GM21381 (cell line): Measurements from ENCODE around the gene SH3TC2.

Experiments
- ATAC-seq: cut with Tn5 transposase; IDR thresholded peaks from one replicate; pipeline ENCODE4 v1.9.1; 2021; ENCODE audit warnings: mild to moderate bottlenecking, moderate library complexity; ENCODE audit not compliant: unreplicated experiment

The SH3TC2 gene

DNA sequence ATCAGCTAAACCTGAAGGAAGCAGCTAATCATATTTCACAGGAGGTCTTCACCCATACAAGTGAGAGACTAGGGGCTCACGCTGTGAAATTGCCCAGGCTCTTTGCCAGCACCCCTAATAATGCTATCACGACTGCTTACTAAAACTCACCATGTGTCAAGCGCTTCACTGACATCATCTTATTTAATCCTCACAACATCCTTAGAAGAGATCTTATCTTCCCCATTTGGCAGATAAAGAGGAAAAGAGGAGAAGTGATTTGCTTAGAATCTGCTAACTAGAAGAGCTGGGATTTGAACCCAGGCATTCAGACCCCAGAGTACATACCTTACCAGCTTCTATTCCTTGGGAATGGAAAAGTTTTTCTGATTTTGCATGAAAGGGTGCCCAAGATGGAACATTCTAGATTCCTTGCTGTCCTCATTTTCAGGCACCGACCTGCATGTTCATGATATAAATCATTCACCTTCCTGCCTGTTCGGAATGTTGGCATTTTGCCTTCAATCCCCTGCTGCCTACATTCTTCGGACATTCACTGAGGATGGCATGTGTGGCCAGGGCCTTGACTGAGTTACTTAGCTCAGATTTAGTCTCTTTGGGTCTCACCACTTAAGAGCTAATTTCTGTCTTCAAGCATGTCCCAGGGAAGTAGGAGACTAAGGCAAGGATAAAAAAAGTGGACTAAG lies 88.1 kb downstream of the SH3TC2 start:
- ATAC-seq = no peak

DNA sequence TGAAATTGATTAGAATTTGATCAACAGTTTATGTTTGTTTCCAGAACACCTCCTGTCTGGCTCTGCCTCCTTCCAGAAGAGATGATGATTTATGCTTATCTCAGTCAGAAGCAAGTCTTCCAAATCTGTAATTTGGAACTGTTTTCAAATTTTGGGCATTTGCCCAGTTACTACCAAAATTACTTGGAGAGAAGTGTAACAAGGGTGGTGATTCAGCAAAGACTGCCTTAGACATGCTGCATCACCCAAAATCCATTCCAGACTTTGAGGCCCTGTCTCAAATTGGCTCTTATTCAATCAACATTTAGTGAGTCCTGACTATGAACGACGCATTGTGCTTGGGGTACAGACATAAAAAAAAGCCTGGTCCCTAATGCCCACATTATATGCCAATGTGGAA lies 89.4 kb downstream of the SH3TC2 start:
- ATAC-seq = no peak

DNA sequence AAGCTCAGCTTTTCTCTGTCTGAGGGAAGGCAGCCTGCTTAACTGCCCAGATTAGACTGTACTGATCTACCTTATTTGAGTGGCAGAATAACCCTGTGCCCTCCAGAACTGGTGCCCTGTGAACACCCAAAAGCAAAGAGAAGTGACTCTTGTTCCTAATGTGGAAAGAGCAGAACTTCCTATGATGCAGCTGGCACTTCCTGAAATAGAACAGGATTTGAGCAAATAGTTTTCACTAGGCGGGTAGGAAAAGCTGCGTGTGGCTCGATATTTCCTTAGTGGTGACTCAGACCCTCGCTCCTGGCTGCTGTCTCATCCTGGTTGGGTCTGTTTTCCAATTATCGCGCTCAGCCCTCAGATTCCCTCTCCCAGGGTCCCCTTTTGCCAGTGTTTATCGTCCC lies 89.9 kb downstream of the SH3TC2 start:
- ATAC-seq = no peak

DNA sequence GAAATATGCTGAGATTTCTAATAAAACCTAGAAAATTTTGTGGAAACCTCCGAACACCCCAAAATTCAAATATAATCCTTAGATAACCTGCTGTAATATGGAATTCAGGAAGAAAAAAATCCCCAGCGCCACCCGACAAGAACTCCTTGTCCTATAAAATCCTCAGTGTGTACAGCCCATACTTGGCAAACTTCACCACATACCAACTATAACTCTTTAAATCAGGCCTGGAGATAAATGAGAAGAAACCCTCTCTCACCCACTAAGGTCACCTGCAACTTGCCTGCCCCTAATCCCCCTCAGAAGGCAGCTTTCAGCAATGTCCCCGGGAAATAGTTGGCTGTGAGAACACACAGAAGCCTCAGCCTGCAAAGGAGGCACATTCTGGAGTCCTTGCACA lies 90.5 kb downstream of the SH3TC2 start:
- no peak for ATAC-seq

DNA sequence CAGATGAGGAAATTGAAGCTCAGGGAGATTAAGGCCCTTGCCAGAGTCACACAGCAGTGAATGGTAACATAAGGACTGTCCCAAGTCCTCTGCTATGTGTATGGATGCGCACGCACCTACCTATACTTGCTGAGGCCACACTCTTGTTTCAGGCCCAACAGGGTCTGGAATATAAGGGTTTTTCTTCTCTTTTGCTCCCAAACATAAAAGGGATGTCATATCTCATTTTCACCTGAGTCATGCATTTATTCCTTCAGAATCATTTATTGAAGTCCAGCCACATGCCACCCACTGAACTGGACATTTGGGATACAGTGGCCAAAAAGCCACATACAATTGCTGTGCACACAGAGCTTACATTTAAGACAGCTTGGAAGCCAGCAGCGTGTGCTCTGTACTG lies 92.0 kb downstream of the SH3TC2 start:
- no peak for ATAC-seq

DNA sequence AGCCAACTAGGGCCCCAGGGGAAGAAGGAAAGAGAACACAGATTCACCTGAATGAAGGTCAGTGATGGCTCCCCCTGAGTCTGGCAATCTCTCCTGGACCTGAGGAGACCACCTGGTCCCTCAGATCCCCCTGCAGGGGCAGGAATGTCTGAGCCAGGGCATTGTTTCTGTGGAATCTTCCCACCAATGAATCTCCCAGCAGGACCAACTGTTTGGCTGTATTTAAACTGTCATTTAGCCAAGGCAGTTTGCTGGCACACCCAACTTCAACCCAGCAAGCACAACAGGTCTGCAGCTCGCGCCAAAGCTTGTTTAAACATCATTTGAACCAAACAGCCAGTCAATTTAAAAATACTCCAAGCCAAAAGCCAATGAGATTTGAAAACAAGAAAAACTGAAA lies 92.6 kb downstream of the SH3TC2 start:
- ATAC-seq = no peak

DNA sequence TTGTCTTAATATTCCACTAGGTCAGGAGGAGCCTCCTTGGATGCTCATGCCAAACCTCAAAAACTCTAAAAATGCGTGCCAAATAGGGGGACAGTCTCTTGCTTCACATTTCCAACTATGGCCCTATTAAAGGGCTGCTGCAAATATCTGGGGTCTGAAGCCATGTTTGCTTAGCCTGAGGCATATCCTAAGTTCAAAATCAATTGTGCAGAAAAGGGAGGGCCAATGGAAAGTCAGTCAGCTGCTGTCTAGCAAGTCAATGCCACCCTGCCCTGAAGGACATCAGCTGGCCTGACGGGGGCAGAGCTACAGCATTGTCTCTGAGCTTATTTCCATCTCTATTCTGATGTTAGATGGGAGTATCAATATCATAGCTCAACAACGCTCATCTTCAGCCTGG lies 93.6 kb downstream of the SH3TC2 start:
- no peak for ATAC-seq

DNA sequence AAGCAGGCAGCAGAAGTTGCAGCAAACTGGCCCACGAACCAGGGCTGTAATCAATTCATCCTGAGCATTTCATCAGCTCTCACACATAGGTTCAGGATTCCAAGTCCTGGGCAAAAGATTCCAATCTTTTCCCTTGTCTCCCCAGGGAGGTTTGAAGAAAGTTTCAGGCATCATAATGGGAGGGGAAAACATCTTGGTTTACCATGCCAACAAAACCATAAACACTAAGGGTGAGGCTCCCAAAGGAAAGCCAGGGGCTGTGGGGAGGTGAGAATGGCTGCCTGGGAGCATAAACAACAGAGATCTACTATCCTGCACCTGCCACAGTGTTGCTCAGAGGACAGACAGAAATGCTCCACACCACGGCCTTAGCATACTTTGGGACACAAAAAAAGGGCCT lies 94.6 kb downstream of the SH3TC2 start:
- no peak for ATAC-seq

DNA sequence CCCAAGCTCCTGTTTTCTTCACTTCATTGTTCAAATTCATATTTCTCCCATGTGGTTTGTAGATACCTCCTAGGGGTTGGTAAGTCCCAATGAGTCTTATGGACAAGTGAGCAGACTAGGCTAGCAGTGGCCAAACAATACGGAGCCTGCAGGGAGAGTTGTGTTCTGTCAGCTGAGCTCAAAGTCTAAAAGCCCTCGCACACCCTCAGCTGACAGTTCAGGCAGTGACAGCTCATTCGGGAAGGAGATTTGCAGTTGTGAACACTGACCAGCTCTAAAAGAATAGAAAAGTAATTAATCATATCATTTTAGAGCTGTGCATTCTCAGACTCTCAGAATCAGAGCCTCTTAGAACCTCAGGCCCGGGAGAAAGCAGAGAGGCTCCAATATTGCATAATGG lies 95.1 kb downstream of the SH3TC2 start:
- ATAC-seq = no peak

DNA sequence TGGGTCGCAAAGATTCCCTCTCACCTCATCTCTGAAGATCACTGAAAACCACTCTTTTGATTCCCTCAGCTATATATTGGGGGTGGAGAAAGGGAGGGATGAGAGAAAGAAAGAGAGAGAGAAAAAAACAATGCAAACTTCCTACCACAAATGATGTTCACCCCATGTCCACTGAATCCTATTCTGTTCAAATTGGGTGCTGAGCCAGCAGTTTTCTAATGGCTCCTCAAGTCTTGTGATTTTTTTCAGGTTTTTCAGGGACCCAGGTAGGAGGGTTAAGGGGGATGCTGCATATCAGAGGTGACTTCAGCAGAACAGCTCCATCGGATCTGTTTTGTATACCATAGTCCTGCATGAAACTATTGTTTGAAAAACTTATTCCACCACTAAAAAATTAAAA lies 95.9 kb downstream of the SH3TC2 start:
- ATAC-seq = no peak

DNA sequence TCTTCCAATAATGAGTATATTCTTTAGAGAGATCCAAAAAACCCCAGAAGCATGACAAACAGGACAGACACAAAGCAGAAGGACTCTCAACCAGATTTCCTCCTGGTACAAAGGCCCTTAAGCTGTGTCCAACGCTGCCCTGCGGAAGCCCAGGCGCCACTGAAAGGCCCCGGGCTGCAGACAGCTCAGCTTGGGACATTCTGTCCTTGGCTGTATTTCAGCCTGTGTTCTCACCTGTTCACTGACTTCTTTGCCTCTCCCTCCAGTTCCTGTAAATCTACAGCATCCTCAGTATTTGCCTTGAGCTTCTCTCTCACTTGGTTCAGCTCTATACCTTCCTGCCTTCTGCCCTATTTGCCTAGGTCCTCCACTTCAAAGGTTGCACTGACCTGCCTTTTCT lies 96.5 kb downstream of the SH3TC2 start:
- no peak for ATAC-seq

DNA sequence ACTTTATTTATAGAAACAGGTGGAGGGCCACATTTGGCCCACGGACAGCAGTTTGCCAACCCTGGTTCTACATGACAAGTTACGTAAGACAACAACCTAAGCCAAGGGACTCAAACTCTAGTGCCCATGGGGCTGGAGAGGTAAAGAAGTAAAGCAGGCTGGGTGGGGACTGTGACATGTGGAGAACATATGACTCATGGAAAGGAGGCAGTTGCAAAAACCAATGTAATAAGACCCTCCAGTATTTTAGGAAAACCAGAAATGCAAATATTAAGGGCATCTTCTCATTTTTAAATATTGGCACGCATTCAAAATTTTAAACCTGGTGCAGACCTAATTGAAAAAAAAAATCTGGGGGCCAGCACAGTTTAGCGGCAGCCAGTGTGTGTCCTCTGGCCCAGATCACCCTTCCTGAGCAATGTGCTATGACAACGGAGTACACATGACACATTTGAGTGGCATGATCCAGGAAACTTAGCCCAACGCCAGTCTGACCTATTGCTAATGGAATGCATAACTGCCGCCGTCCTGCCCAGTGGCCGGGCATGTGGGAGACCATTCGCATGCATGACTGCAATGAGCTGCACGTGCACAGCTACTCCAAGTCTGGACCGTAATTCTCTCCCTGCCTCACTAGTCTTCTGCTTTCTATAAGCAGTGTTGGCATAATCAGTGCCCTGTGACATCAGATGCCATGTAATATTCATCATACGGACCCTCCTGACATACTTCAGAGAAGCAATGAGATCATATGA lies 97.2 kb downstream of the SH3TC2 start:
- ATAC-seq = no peak

DNA sequence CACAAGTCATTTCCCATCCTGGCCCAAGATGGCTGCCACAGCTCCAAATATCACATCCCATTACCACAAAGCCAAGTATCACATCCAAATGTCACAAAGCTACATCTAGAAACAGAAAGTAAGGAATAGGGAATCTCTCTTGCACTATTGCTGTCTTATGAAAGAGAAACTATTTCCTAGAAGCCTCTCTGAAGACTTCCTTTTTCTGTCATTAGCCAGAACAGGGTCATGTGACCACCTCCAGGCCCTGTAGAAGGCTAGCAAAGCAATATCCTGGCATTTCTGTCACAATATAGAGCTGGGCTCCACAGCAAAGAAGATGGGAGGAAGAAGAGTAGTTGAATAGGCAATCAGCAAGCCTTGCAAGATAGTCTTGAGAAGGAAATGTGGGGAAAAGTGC lies 99.2 kb downstream of the SH3TC2 start:
- no peak for ATAC-seq

DNA sequence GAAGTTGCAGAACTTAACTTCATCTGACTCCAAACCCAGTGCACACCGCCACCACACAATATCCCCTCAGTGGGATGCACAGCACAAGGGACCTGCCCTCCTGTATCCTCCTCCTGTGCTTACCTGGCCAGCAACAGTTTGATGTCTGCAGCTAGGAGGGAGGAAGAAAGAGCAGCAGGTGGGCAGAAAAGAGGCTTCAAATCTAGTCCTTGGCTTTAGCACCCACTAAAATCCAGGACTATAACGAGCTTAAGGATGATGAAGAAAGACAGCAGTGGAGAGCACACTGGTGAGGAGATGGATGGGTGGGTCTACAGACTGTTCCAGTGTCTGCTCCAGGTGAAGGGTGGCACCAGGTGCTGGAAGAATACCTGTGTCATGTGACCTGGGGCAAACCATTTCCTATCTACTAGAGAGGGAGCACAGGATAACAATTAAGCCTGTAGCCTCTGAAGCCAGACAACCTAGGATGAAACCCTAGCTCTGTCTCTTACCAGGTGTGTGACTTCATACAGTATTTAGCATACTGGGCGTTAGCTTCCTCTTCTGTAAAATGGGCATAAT lies 100.0 kb downstream of the SH3TC2 start:
- no peak for ATAC-seq

DNA sequence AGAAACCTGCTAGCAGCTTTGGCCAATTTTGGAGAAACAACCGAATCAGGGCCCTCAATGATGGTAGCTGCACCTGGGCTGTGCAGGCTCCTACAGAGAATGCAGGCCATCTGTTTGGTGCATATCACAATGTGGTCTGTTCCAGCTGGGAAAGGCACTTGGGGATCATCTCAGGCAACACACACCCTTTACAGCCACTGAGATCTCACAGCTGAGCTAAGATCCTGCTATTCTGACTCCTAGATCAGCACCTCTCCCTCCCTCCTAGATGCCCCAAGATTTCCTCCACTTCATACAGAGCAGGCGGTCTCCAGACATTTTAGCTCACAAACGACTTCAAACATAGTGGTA lies 100.7 kb downstream of the SH3TC2 start:
- no peak for ATAC-seq

DNA sequence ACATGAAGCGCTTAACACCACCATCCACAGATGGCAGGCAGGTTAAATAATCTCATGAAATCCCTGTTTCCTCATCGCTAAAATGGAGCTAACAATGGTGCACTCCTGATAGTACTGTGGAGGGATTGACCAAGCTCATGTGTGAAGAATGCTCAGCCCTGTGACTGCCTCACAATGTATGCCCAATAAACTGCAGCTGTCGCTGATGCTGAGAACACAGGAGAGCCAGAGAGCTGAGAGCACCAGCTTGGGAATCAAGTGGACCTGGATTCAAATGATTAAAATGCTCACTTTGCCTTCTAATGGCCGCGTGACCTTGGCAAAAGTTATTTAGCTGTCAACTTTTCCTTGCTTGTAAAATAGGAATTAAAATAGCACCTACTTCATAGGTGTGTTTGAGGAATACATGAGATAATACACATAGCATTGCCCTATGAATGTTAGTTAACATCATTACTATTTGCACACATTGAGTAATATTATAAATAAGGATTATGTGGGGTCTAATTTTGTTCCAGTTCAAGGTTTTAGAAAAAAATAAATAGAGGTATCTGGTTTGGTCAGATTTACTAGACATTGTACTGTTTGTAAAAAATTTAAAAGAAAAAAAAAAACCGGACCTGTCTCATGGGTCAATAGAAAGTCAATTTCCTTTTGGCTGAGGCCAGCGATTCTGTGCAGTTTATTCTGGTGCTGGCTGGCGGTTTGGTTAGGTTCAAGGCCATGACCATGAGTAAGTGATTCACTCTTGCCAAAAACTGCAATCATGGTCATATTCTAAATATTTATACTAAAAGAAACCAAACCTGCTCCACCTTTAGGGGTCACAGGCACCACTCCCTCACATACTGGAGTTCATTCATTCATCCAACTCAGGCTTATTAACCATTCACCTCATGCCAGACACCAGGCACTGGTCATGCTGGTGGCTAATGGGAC lies 101.3 kb downstream of the SH3TC2 start:
- no peak for ATAC-seq

DNA sequence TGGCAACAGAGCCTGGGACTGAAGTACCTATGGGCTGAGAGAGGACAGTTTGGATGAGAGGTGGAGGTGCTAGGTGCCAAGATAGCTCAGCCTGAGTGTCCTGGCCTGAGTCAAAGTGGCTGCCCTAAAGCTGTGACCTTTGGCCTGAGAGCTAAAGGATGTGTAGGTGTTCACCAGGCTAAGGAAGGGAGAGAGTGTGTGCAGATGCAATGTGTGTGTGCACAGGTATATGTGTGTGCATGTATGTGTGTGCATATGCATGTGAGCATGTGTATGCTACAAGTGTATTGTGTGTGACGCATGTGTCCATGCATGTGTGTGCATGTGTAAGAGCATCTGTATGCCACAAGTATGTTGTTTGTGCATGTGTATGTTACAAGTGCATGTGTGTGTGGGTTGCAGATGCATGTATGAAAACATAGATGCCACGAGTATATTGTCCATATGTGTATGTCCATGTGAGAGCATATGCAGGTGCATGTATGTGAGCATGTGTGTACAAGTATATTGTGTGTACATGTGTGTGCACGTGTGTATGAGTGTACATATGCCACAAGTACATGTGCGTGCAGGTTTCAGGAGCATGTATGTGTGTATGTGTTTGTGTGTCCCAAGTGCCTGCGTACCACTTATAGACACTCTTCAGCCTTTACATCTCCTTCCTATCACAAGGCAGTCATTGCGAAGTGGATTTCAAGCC lies 102.6 kb downstream of the SH3TC2 start:
- no peak for ATAC-seq

DNA sequence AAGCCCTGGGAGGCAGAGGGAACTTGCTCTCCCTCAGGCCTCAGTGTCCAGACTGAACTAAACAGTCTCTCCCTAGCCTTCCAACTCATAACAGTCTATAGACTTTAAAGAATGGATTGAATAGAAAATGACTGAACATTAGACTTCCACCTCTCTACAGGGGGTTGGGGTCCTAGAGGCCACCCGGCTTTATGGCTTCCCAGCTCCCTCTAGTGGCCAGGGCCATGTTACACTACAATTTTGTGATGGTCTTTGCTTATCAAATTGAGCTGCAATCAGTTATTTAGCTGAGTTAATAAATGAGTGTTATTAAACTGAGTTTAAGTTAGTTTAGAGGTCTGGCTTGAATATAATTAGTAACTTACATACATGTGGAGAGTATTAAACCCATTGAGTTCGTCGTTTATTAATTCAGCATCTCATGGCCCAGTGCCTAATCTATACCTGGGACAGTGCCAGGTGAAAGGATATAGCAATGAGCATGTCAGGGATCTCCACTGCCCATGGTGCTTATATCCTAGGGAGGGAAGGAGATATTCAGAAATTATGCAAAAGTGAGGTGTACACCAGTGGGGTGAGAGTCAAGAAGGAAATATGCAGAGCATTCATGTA lies 105.2 kb downstream of the SH3TC2 start:
- peak; percentile 59 for ATAC-seq

DNA sequence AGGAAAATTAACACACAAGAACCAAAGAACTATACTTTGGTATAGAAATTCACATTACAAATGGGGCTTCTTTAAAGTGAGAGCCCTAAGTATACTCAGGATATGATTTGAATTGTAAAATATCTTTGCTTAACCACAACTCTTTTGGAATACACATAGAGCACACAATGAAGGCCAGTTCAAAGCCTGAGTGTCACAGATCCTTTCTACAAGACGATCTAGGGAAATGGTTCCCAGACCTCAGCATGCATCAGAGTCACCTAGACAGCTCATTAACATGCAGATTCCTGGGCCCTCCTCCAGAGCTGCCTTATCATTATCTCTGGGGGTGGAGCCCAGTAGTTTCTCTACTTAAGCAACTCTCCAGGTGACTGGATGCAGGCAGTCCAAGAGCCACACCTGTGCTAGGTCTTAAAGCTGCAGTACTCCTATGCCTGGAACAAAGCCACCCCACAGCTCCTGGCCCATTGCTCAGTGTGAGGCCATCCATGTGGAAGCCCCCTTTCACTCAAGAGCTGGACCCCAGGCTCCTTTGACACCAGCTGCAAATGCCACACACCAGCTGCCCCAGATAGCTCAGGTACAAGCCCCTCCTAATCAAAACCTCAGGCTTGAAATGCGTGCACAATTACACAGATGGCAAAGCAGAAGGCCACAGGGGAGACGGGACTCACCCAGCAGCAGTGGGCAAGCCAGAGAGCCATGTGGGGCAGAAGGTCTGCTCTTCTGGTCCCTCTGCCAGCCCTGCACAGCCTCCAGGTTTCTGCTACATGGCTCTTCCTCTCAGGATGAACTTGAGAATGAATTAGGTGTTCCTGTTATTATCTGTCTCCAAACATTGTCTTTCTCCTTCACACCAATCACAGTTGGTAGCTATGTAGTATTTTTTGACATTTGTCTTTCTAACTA lies 106.1 kb downstream of the SH3TC2 start:
- no peak for ATAC-seq
